RWPE1 (cell line): ENCODE results near the gene ITLN2.
"Not testable (repeated sequence)": the region's sequence is repeated elsewhere in the genome, so short reads cannot be mapped to it uniquely, and the experiment has no call there.

Experiments used
- CTCF ChIA-PET: fragments of 350-600 bp; sonication (Branson Sonifier 250); formaldehyde crosslinking; extraction: SDS; loops from one replicate; lab custom pipeline; 2021; lab: Yijun Ruan, JAX
- POLR2A ChIA-PET: fragments of 400-600 bp; formaldehyde crosslinking; extraction: SDS; loops from one replicate; lab custom pipeline; 2020; ENCODE audit warnings: antibody characterized with exemption; ENCODE audit not compliant: low non-redundant PET; lab: Yijun Ruan, JAX
- DNase-seq: peaks from one replicate; pipeline ENCODE4 v3.0.0; 2012; ENCODE audit warnings: low spot score
- H3K27ac ChIP-seq: fragments of 450-650 bp; 2 replicates; pipeline ENCODE4 v1.5.1; 2017
- CTCF ChIP-seq: fragments of 450-650 bp; conservative IDR thresholded peaks from 2 replicates; pipeline ENCODE4 v1.5.1; 2017; ENCODE audit warnings: low read depth, mild to moderate bottlenecking

Gene ITLN2

GRCh38 chr1:160935527-160936258 lies 18.9 kb downstream of the ITLN2 start:
- no peak for TF ChIP-seq CTCF
- H3K27ac ChIP-seq: no peak overlapping the region
- ChIA-PET POLR2A (no interaction called here), CTCF (interaction anchor here (0.5 to 0.7 kb wide), 2 partner anchors 107 to 905 kb away, joined by 3 read pairs; no protein-coding TSS in a partner anchor)
- no peak for DNase-seq

GRCh38 chr1:160933305-160933704 lies 21.3 kb downstream of the ITLN2 start:
- DNase-seq, H3K27ac ChIP-seq, CTCF ChIA-PET, POLR2A ChIA-PET: not testable (repeated sequence)

GRCh38 chr1:160925652-160926244 lies 28.9 kb downstream of the ITLN2 start:
- TF ChIP-seq CTCF: no peak

GRCh38 chr1:160924791-160925651 lies 29.6 kb downstream of the ITLN2 start:
- TF ChIP-seq CTCF: no peak
- CTCF ChIA-PET: interaction anchor here (0.6 to 1.3 kb wide), 3 partner anchors 19 to 178 kb away, joined by 3 read pairs; no protein-coding TSS in a partner anchor
- no peak overlapping the region for H3K27ac ChIP-seq
- POLR2A ChIA-PET: no interaction called here
- no peak for DNase-seq

More at GRCh38 chr1:160925652-160926244, 28.9 kb downstream of the ITLN2 start:
- DNase-seq: no peak
- H3K27ac ChIP-seq: no peak overlapping the region
- ChIA-PET POLR2A (no interaction called here), CTCF (interaction anchor here (0.6 to 1.3 kb wide), 2 partner anchors 20 to 179 kb away, joined by 3 read pairs; no protein-coding TSS in a partner anchor)

- ChIA-PET POLR2A (no interaction called here), CTCF (no interaction called here)
- no peak for DNase-seq
- TF ChIP-seq CTCF: no peak
- H3K27ac ChIP-seq: no peak overlapping the region
Observed at GRCh38 chr1:160916666-160917065, 37.9 kb downstream of the ITLN2 start.

GRCh38 chr1:160913229-160913628 lies 41.4 kb downstream of the ITLN2 start:
- POLR2A ChIA-PET, CTCF ChIA-PET, H3K27ac ChIP-seq, DNase-seq: not testable (repeated sequence)

GRCh38 chr1:160911925-160912324 lies 42.7 kb downstream of the ITLN2 start:
- DNase-seq: no peak
- no peak overlapping the region for H3K27ac ChIP-seq
- TF ChIP-seq CTCF: no peak
- CTCF ChIA-PET: interaction anchor here (0.5 to 0.6 kb wide), 2 partner anchors 67 to 1045 kb away, joined by 3 to 4 read pairs; no protein-coding TSS in a partner anchor
- POLR2A ChIA-PET: no interaction called here
